Left ventricle myocardium superior (tissue), 1 donor: ENCODE results near the gene PHKA1. TPM values are rescaled to one million over a fixed set of nuclear protein-coding genes. Genes with fewer than 3 reads are reported as not detected.
"Not testable (repeated sequence)": the region's sequence is repeated elsewhere in the genome, so short reads cannot be mapped to it uniquely, and the experiment has no call there.

Source experiments
- ATAC-seq: fragments of 200-7000 bp; cut with Tn5 transposase; one replicate; pipeline ENCODE4 v1.9.1; 2020; ENCODE audit warnings: mild to moderate bottlenecking, moderate library complexity
- DNase-seq: peaks from one replicate; pipeline ENCODE4 v3.0.0-alpha.2; 2020
- intact Hi-C: fragments of 100-400 bp; cut with micrococcal nuclease; formaldehyde crosslinking; loops from one replicate; pipeline ENCODE4 v1.11.0; 2022
- total RNA-seq: library from RNA; stranded (reverse); fragmentation: NEBNext Ultra II Directional; extraction: Animal tissue kit (Norgen Biotek cat#: 25700); gene quantifications from one replicate; pipeline ENCODE4 v1.2.1, GENCODE V29; 2021
- donor health status: DM: no; HTN: yes; CAD: no; lungs with severe emphysema.

Gene PHKA1
- total RNA-seq, 1 donor from 2014 or later: 17.3 TPM

DNA sequence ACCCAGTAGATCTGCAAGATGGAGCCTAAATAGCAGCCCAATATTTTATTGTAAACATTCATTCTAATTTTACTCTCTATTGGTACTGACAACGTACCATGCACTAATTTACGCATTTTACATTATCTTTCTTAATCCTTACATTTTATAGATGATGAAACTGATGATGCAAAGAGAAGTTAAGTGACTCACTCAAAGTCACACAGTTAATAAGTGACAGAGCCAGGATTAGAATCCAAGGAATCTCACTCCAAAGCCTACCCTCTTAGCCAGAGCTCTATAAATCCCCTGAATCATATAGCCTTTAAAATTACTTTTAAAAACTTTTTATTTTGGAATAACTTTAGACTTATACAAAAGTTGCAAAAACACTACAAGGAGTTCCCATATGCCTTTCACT, 37.6 kb downstream of the PHKA1 start:
- ATAC-seq (no peak), DNase-seq (no peak)
- intact Hi-C loops: no loop called here

GRCh38 chrX:72673951-72674350, 40.2 kb downstream of the PHKA1 start:
- ATAC-seq, DNase-seq, intact Hi-C loops: not testable (repeated sequence)

GRCh38 chrX:72669508-72669907, 44.6 kb downstream of the PHKA1 start:
- intact Hi-C loops, DNase-seq, ATAC-seq: not testable (repeated sequence)

DNA sequence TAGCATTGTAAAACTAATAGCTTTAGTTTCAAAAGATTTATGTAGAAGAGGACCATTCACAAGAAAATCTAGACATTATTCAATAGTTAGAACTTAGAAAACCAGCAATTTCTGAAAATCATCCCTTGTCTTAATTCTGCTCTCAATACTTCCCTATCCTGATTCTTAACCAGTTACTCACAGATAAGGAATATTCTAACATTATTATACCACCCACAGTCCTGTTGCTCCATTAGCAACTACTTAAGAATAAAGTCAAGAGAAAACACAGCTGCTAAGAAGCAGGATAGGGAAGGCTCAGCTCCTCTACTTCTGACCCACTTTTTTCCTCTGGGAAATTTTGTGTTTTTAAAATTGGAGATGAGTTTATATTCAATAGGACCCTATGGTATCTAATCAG, 47.7 kb downstream of the PHKA1 start:
- intact Hi-C loops: no loop called here
- DNase-seq (no peak), ATAC-seq (no peak)

- intact Hi-C loops: no loop called here
- DNase-seq (no peak), ATAC-seq (no peak)
Measured at GRCh38 chrX:72663737-72664136, 50.4 kb downstream of the PHKA1 start.

- DNase-seq (no peak), ATAC-seq (no peak)
- intact Hi-C loops: no loop called here
Measured at GRCh38 chrX:72662020-72662747, 51.9 kb downstream of the PHKA1 start.

- DNase-seq: no peak
- intact Hi-C loops: no loop called here
- peak; percentile 39 for ATAC-seq
Measured at GRCh38 chrX:72659723-72660122, 54.4 kb downstream of the PHKA1 start.

GRCh38 chrX:72652082-72652481, 62.0 kb downstream of the PHKA1 start:
- ATAC-seq: peak; percentile 36
- intact Hi-C loops: no loop called here
- no peak for DNase-seq

- DNase-seq (no peak), ATAC-seq (no peak)
- intact Hi-C loops: no loop called here
Measured at GRCh38 chrX:72644946-72645345, 69.2 kb downstream of the PHKA1 start.

GRCh38 chrX:72641611-72642010, 72.5 kb downstream of the PHKA1 start:
- no peak for ATAC-seq

DNA sequence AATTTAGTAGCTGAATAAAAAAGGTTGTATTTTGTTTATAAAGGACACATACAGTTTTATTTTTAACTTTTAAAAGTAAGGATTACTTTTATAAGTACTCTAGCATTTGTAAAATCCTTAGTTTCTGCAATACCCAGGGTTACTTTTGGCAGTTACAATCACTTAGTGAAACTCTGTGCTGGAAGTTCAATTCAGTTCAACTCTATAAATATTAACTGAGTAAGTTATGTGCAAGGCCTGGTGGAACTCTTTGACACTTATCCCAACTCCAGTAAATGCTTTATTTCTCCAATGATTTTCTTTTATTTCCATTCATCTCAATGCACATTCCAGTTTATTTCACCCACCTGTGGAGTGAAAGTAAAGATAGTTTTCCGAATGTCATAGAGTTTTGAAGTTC, 78.2 kb downstream of the PHKA1 start:
- ATAC-seq (no peak), DNase-seq (no peak)
- intact Hi-C loops: no loop called here

More at GRCh38 chrX:72641611-72642010, 72.5 kb downstream of the PHKA1 start:
- DNase-seq: no peak
- intact Hi-C loops: no loop called here

GRCh38 chrX:72634331-72634730, 79.8 kb downstream of the PHKA1 start:
- ATAC-seq: peak; percentile 49
- no peak for DNase-seq
- intact Hi-C loops: no loop called here

DNA sequence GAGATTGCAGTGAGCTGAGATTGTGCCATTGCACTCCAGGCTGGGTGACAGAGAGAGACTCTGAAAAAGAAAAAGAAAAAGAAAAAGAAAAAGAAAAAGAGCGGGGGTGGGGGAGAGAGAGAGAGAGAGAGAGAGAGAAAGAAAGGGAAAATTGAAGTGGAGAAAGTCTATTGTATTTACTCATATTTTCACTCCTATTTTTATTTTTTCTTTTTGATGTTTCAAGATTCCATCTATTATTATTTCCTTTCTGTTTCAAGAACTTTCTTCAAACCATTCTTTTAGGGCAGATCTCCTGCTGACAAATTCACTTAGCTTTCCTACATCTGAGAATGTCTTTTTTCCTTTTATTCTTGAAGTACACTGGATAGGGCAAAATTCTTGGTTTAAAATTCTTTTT, 83.9 kb downstream of the PHKA1 start:
- DNase-seq (no peak), ATAC-seq (no peak)
- intact Hi-C loops: no loop called here

GRCh38 chrX:72624194-72624593, 89.9 kb downstream of the PHKA1 start:
- DNase-seq (no peak), ATAC-seq (no peak)
- intact Hi-C loops: no loop called here

GRCh38 chrX:72621625-72622485, 92.3 kb downstream of the PHKA1 start:
- DNase-seq (no peak), ATAC-seq (no peak)
- intact Hi-C loops: no loop called here

DNA sequence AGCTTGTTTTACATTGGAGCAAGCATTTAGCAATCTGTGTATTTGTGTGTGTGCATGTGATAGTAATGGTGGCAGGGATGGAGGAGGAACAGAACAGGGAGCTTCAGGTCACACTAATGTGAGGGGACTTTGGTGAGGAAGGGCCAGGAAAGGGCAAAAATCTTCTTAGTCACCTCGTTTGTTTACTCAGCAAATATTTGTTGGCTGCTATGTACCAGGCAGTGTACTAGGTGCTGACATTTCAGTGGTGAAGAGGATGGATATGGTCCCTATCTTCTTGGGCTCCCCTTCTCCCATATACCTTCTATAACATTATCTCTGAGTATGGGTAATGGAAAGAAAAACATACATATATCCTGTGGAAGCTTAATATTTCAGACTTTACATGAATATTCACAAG, 92.9 kb downstream of the PHKA1 start:
- intact Hi-C loops: no loop called here
- DNase-seq (no peak), ATAC-seq (no peak)

DNA sequence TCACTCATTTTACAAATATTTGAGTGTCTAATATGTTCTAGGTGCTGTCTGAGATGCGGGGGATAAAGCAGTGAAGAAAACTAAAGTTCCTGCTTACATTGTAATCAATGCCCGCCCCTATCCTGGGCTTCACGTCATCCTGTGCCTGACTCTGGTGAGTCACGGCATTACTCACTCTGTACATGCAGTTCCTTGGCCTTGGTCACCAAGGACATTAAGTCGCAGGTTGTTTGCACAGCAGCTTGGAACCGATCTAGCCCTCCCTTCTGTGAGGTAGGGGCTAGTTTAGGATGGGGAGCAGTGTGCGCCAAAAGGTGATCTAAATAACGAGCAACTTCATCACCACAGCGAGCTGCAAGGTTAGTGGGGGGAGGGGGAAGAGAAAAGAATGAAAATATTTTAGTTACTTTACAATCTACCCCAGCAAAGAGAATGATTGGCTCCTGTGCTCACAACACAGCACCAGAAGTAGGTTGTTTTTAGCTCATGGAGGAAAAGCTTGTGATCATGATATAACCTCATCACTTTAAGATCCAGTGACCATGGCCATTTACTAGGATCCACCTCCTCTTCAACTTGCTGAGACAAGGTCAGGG, 93.5 kb downstream of the PHKA1 start:
- ATAC-seq (peak; percentile 57), DNase-seq (peak; percentile 18)
- intact Hi-C loops: no loop called here

DNA sequence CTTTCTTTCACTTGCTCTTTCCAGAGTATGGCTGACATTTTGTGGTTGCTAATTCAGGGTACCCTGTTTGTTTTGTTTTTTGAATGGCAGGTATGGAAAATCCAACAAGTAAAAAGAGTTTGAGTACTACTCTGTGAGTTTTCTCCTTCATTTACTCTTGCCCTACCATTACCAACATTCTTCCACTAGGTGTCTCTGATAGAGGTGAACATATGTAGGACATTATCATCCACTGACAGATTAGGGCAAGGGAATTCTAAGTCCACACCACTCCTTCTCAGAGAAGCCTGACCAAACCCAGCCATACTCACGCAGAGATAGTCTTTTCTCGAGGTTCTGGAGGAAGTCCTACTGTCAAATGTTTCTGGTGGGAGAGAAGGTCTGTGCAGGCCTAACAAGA, 104.8 kb downstream of the PHKA1 start:
- ATAC-seq (no peak), DNase-seq (no peak)
- intact Hi-C loops: no loop called here

DNA sequence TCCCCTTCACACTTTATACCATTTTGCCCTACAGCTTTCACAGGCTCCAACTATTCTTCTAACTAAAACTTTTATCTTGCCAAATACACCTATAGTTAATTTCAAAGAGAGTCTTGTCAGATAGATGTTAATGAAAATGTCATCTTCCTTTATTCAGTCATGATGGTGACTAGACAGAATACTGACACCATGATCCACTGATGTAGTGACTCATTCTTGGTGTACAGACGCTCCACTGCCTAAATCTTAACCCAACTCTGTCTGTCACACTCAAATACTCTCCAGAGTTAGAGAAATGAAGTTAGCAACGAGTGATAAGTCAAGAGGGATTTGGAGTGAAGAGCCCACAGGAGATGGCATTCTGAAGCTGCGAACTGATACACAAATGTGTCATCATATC, 109.4 kb downstream of the PHKA1 start:
- intact Hi-C loops: no loop called here
- ATAC-seq: no peak
- DNase-seq: no peak

DNA sequence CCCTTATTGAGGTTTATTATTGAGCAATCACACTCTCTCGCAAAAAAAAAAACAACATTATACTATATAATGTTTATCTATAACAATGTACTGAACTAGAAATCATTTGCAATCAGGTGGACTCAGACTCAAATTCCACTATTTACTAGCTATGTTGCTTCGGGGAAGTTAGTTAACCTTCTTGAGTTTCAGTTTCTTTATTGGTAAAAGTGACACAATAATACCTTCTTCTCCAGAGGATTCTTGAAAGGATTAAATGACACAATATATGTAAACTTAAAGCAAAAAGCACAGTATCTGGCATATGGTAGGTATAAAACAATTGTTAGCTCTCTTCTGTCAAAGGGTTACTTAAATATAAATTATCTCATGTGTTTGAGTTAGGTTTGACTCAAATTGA, 110.0 kb downstream of the PHKA1 start:
- ATAC-seq (no peak), DNase-seq (no peak)
- intact Hi-C loops: no loop called here
